ENCODE results near the gene CEND1.
"Not testable (repeated sequence)": the region's sequence is repeated elsewhere in the genome, so short reads cannot be mapped to it uniquely, and the experiment has no call there.

Gene CEND1

GRCh38 chr11:765025-765801, 24.7 kb downstream of the CEND1 start:
- DNase-seq, result peak in 31 of 56 donors; percentile 17 to 80 (median 46)

GRCh38 chr11:764322-765024, 25.4 kb downstream of the CEND1 start:
- peak in 1 of 56 donors; percentile 27 for DNase-seq

GRCh38 chr11:763549-764321, 26.2 kb downstream of the CEND1 start:
- no peak for DNase-seq

- no peak for DNase-seq
Measured at GRCh38 chr11:763073-763463, 26.8 kb downstream of the CEND1 start.

GRCh38 chr11:762421-763072, 27.3 kb downstream of the CEND1 start:
- DNase-seq, result peak in 35 of 56 donors; percentile 14 to 75 (median 50)

- no peak for DNase-seq
Measured at GRCh38 chr11:761526-762108, 28.3 kb downstream of the CEND1 start.

- no peak for DNase-seq
Measured at GRCh38 chr11:760236-760635, 29.7 kb downstream of the CEND1 start.

GRCh38 chr11:749731-750130, 40.2 kb downstream of the CEND1 start:
- no peak for DNase-seq

- DNase-seq, result peak in 3 of 56 donors; percentile 9 to 23 (median 18)
Measured at GRCh38 chr11:748007-748359, 41.9 kb downstream of the CEND1 start.

- peak; percentile 55 to 96 (median 83) for DNase-seq
Measured at GRCh38 chr11:747158-748006, 42.5 kb downstream of the CEND1 start, which contains the start of gene TALDO1. Gene TALDO1, plus strand, starts transcription at chr11:747464. Its CDS starts 18 bp downstream, at chr11:747482.

- DNase-seq, result peak in 32 of 56 donors; percentile 24 to 78 (median 60)
Measured at GRCh38 chr11:746289-747157, 43.4 kb downstream of the CEND1 start.

- no peak for DNase-seq
Measured at GRCh38 chr11:745428-745827, 44.5 kb downstream of the CEND1 start.

GRCh38 chr11:742571-743201, 47.2 kb downstream of the CEND1 start:
- DNase-seq, result no peak

GRCh38 chr11:742156-742546, 47.7 kb downstream of the CEND1 start:
- DNase-seq, result no peak

- not testable (repeated sequence) for DNase-seq
Measured at GRCh38 chr11:737899-738298, 52.0 kb downstream of the CEND1 start.

- DNase-seq, result peak in 13 of 56 donors; percentile 7 to 52 (median 36)
Measured at GRCh38 chr11:737366-737765, 52.5 kb downstream of the CEND1 start.
